Right ventricle myocardium inferior (tissue), 1 donor: ENCODE results near the gene GPS2. TPM values are rescaled to one million over a fixed set of nuclear protein-coding genes. Genes with fewer than 3 reads are reported as not detected.
"Not testable (repeated sequence)": the region's sequence is repeated elsewhere in the genome, so short reads cannot be mapped to it uniquely, and the experiment has no call there.

Source experiments
- ATAC-seq: fragments of 200-7000 bp; cut with Tn5 transposase; one replicate; pipeline ENCODE4 v1.9.1; 2020; ENCODE audit warnings: mild to moderate bottlenecking, moderate library complexity
- DNase-seq: peaks from one replicate; pipeline ENCODE4 v3.0.0; 2021; ENCODE audit errors: missing footprints
- intact Hi-C: fragments of 100-400 bp; cut with DNase I; formaldehyde crosslinking; loops from one replicate; pipeline ENCODE4 v1.11.0; 2022
- total RNA-seq: library from RNA; stranded (reverse); fragmentation: NEBNext Ultra II Directional; extraction: Animal tissue kit (Norgen Biotek cat#: 25700); gene quantifications from one replicate; pipeline ENCODE4 v1.2.1, GENCODE V29; 2021
- donor health status: DM: no; HTN: yes; CAD: no; lungs with severe emphysema.

The GPS2 gene
- total RNA-seq, 1 donor from 2014 or later: 70.3 TPM

GRCh38 chr17:7346761-7347614, 31.8 kb upstream of the GPS2 start:
- DNase-seq (no peak), ATAC-seq (no peak)
- intact Hi-C loops: loop anchor here (2.0 kb wide), 1 partner anchor 66 kb away; the partner anchor contains the start of gene SLC2A4

GRCh38 chr17:7343250-7343649, 28.1 kb upstream of the GPS2 start:
- ATAC-seq: no peak
- intact Hi-C loops: no loop called here
- peak; percentile 22 for DNase-seq

- ATAC-seq: no peak
- intact Hi-C loops: no loop called here
- no peak for DNase-seq
Measured at GRCh38 chr17:7341842-7342241, 26.7 kb upstream of the GPS2 start.

- intact Hi-C loops: no loop called here
- no peak for ATAC-seq
- no peak for DNase-seq
Measured at GRCh38 chr17:7340179-7340578, 25.0 kb upstream of the GPS2 start.

- intact Hi-C loops, ATAC-seq: not testable (repeated sequence)
- peak; percentile 34 for DNase-seq
Measured at GRCh38 chr17:7337600-7337999, 22.4 kb upstream of the GPS2 start.

GRCh38 chr17:7336240-7337175, 21.3 kb upstream of the GPS2 start, which contains the start of gene ACAP1:
Gene ACAP1 (plus strand): TSS chr17:7336529. CDS start chr17:7336735, 206 bp downstream.
- ATAC-seq (peak; percentile 42), DNase-seq (peak; percentile 83)
- intact Hi-C loops: no loop called here

- intact Hi-C loops, ATAC-seq: not testable (repeated sequence)
- peak; percentile 11 for DNase-seq
Measured at GRCh38 chr17:7335765-7336164, 20.6 kb upstream of the GPS2 start.

GRCh38 chr17:7334938-7335538, 19.9 kb upstream of the GPS2 start:
- peak; percentile 54 for DNase-seq
- intact Hi-C loops: no loop called here

GRCh38 chr17:7332600-7333069, 17.5 kb upstream of the GPS2 start:
- intact Hi-C loops, DNase-seq, ATAC-seq: not testable (repeated sequence)

More at GRCh38 chr17:7334938-7335538, 19.9 kb upstream of the GPS2 start:
- ATAC-seq: no peak

- DNase-seq: no peak
- no peak for ATAC-seq
- intact Hi-C loops: no loop called here
Measured at GRCh38 chr17:7332111-7332510, 17.0 kb upstream of the GPS2 start.

- intact Hi-C loops: no loop called here
- no peak for ATAC-seq
- no peak for DNase-seq
Measured at GRCh38 chr17:7330638-7331015, 15.5 kb upstream of the GPS2 start.

GRCh38 chr17:7329997-7330637, 15.0 kb upstream of the GPS2 start:
- ATAC-seq (peak; percentile 70), DNase-seq (peak; percentile 86)
- intact Hi-C loops: loop anchor here (1.0 to 10.0 kb wide), 3 partner anchors 15 to 255 kb away; partner anchors contain the start of genes GPS2 and MPDU1

- intact Hi-C loops: loop anchor here (1.0 to 10.0 kb wide), 3 partner anchors 14 to 255 kb away; partner anchors contain the start of genes GPS2 and MPDU1
- DNase-seq (peak; percentile 99), ATAC-seq (peak; percentile 94)
Measured at GRCh38 chr17:7329374-7329996, 14.3 kb upstream of the GPS2 start.

- DNase-seq (no peak), ATAC-seq (no peak)
- intact Hi-C loops: loop anchor here (1.0 to 10.0 kb wide), 3 partner anchors 14 to 256 kb away; partner anchors contain the start of genes GPS2 and MPDU1
Measured at GRCh38 chr17:7328840-7329373, 13.7 kb upstream of the GPS2 start, which contains the start of gene NEURL4. Gene NEURL4 (minus strand): TSS chr17:7329335. CDS start chr17:7329312, 23 bp downstream.

- ATAC-seq: no peak
- DNase-seq: no peak
- intact Hi-C loops: loop anchor here (10.0 kb wide), 1 partner anchor 257 kb away; the partner anchor contains the start of gene MPDU1
Measured at GRCh38 chr17:7328009-7328408, 12.8 kb upstream of the GPS2 start.

GRCh38 chr17:7327501-7327900, 12.3 kb upstream of the GPS2 start:
- intact Hi-C loops: loop anchor here (10.0 kb wide), 1 partner anchor 257 kb away; the partner anchor contains the start of gene MPDU1
- no peak for ATAC-seq
- DNase-seq: no peak

- DNase-seq (no peak), ATAC-seq (no peak)
- intact Hi-C loops: loop anchor here (10.0 kb wide), 1 partner anchor 258 kb away; the partner anchor contains the start of gene MPDU1
Measured at GRCh38 chr17:7327056-7327455, 11.9 kb upstream of the GPS2 start.
